ENCODE data around the gene CLTB. TPM values are rescaled to one million over a fixed set of nuclear protein-coding genes. Genes with fewer than 3 reads are reported as not detected.

Gene CLTB
- total RNA-seq, 1 experiment from 2014 or later = 339 TPM

- TF ChIP-seq CTCF (IDR thresholded peaks at IDR 0.05; ENCODE audit: unreplicated experiment) = no peak
- POLR2A ChIA-PET = interaction anchor here (0.8 to 4.8 kb wide), 13 partner anchors 11 to 229 kb away, joined by 3 to 134 read pairs (median 14); partner anchors contain the start of genes FAF2, RNF44 and TSPAN17
- H3K4me3 Mint-ChIP-seq (ENCODE audit: unreplicated experiment) = no peak overlapping the region
- no peaks in the 10 kb centered on the region for H3K27me3 Mint-ChIP-seq (ENCODE audit: insufficient read depth, unreplicated experiment)
- peaks cover 7% of the 10 kb centered on the region for H3K9me3 Mint-ChIP-seq (ENCODE audit: unreplicated experiment)
- BruUV-seq (replicated peaks) = no TSS peak
- H3K36me3 Mint-ChIP-seq (ENCODE audit: insufficient read depth, unreplicated experiment) = peaks cover 4% of the 10 kb centered on the region
- peaks cover 30% of the 10 kb centered on the region for H3K4me1 Mint-ChIP-seq (ENCODE audit: insufficient read depth, unreplicated experiment)
- CTCF ChIA-PET = interaction anchor here (0.6 to 6.3 kb wide), 20 partner anchors 8 to 242 kb away, joined by 3 to 83 read pairs (median 4); partner anchors contain the start of genes FAF2 and RNF44
- peak; percentile 72 for DNase-seq (ENCODE audit: unreplicated experiment)
- peak overlapping the region; percentile 77 for H3K27ac Mint-ChIP-seq (ENCODE audit: low read depth, unreplicated experiment)
- intact Hi-C loops (cut with micrococcal nuclease) = loop anchor here (5.0 kb wide), 1 partner anchor 139 kb away; no protein-coding TSS in a partner anchor
Measured at GRCh38 chr5:176418251-176418650, 1.9 kb upstream of the CLTB start.

- DNase-seq (ENCODE audit: unreplicated experiment) = no peak
- no peak for TF ChIP-seq CTCF (IDR thresholded peaks at IDR 0.05; ENCODE audit: unreplicated experiment)
- ChIA-PET POLR2A (interaction anchor here (0.6 to 11.3 kb wide), 26 partner anchors 17 to 241 kb away, joined by 3 to 134 read pairs (median 4); partner anchors contain the start of genes FAF2, HIGD2A, KIAA1191 and NOP16), CTCF (interaction anchor here (0.6 to 6.3 kb wide), 33 partner anchors 9 to 188 kb away, joined by 3 to 83 read pairs (median 4); partner anchors contain the start of genes FAF2 and RNF44)
- Mint-ChIP-seq H3K27ac (ENCODE audit: low read depth, unreplicated experiment) (no peak overlapping the region), H3K4me3 (ENCODE audit: unreplicated experiment) (peak overlapping the region; percentile 83), H3K4me1 (ENCODE audit: insufficient read depth, unreplicated experiment) (peaks cover 43% of the 10 kb centered on the region), H3K36me3 (ENCODE audit: insufficient read depth, unreplicated experiment) (peaks cover 10% of the 10 kb centered on the region), H3K9me3 (ENCODE audit: unreplicated experiment) (peaks cover 7% of the 10 kb centered on the region), H3K27me3 (ENCODE audit: insufficient read depth, unreplicated experiment) (no peaks in the 10 kb centered on the region)
- no TSS peak for BruUV-seq (replicated peaks)
- intact Hi-C loops (cut with micrococcal nuclease) = loop anchor here (1.0 to 5.0 kb wide), 7 partner anchors 31 to 230 kb away; partner anchors contain the start of genes FAF2, RNF44 and TSPAN17
Measured at GRCh38 chr5:176416965-176417364, 626 bp upstream of the CLTB start.

- peaks cover 14% of the 10 kb centered on the region for H3K36me3 Mint-ChIP-seq (ENCODE audit: insufficient read depth, unreplicated experiment)
- intact Hi-C loops (cut with micrococcal nuclease) = loop anchor here (2.0 to 5.0 kb wide), 2 partner anchors 55 to 142 kb away; partner anchors contain the start of gene KIAA1191
- peak overlapping the region; percentile 73 for H3K27ac Mint-ChIP-seq (ENCODE audit: low read depth, unreplicated experiment)
- ChIA-PET CTCF (interaction anchor here (0.6 to 6.3 kb wide), 20 partner anchors 15 to 559 kb away, joined by 3 to 83 read pairs (median 4); partner anchors contain the start of genes FAF2, HIGD2A, NOP16 and RNF44), POLR2A (interaction anchor here (0.6 to 11.3 kb wide), 24 partner anchors 15 to 1690 kb away, joined by 3 to 134 read pairs (median 4); partner anchors contain the start of genes FAF2, HIGD2A, KIAA1191 and NOP16)
- TF ChIP-seq CTCF (IDR thresholded peaks at IDR 0.05; ENCODE audit: unreplicated experiment) = no peak
- H3K27me3 Mint-ChIP-seq (ENCODE audit: insufficient read depth, unreplicated experiment) = no peaks in the 10 kb centered on the region
- peaks cover 3% of the 10 kb centered on the region for H3K9me3 Mint-ChIP-seq (ENCODE audit: unreplicated experiment)
- peak; percentile 52 for DNase-seq (ENCODE audit: unreplicated experiment)
- H3K4me3 Mint-ChIP-seq (ENCODE audit: unreplicated experiment) = peak overlapping the region; percentile 83
- BruUV-seq (replicated peaks) = no TSS peak
- H3K4me1 Mint-ChIP-seq (ENCODE audit: insufficient read depth, unreplicated experiment) = peaks cover 59% of the 10 kb centered on the region
Measured at GRCh38 chr5:176415240-176415951, 943 bp downstream of the CLTB start.

- ChIA-PET POLR2A (interaction anchor here (0.6 to 11.3 kb wide), 12 partner anchors 14 to 1691 kb away, joined by 3 to 134 read pairs (median 14); partner anchors contain the start of genes FAF2, HIGD2A, NOP16 and RNF44), CTCF (interaction anchor here (1.0 to 6.3 kb wide), 3 partner anchors 34 to 243 kb away, joined by 3 to 83 read pairs (median 3); partner anchors contain the start of gene FAF2)
- peak; percentile 20 for DNase-seq (ENCODE audit: unreplicated experiment)
- peak overlapping the region; percentile 73 for H3K27ac Mint-ChIP-seq (ENCODE audit: low read depth, unreplicated experiment)
- H3K4me1 Mint-ChIP-seq (ENCODE audit: insufficient read depth, unreplicated experiment) = peaks cover 66% of the 10 kb centered on the region
- intact Hi-C loops (cut with micrococcal nuclease) = loop anchor here (2.0 to 5.0 kb wide), 2 partner anchors 54 to 143 kb away; partner anchors contain the start of gene KIAA1191
- TF ChIP-seq CTCF (IDR thresholded peaks at IDR 0.05; ENCODE audit: unreplicated experiment) = no peak
- peak overlapping the region; percentile 83 for H3K4me3 Mint-ChIP-seq (ENCODE audit: unreplicated experiment)
- H3K36me3 Mint-ChIP-seq (ENCODE audit: insufficient read depth, unreplicated experiment) = peaks cover 21% of the 10 kb centered on the region
- no peaks in the 10 kb centered on the region for H3K27me3 Mint-ChIP-seq (ENCODE audit: insufficient read depth, unreplicated experiment)
- BruUV-seq (replicated peaks) = TSS peak; percentile 38
- no peaks in the 10 kb centered on the region for H3K9me3 Mint-ChIP-seq (ENCODE audit: unreplicated experiment)
Measured at GRCh38 chr5:176414704-176415103, 1.6 kb downstream of the CLTB start.

Data from MCF 10A (cell line).